ENCODE results near the gene PRM1. TPM values are rescaled to one million over a fixed set of nuclear protein-coding genes. Genes with fewer than 3 reads are reported as not detected.

Gene PRM1
- total RNA-seq, 1 donor from 2014 or later = not detected

GRCh38 chr16:11274964-11275363, 6.2 kb downstream of the PRM1 start:
- Histone ChIP-seq H3K79me2 (ENCODE audit: insufficient read depth, low read length) (no peaks in the 10 kb centered on the region), H3K36me3 (ENCODE audit: insufficient read depth, low read length) (no peaks in the 10 kb centered on the region), H3K27ac (ENCODE audit: low read depth, low read length) (no peak overlapping the region), H3K4me3 (ENCODE audit: insufficient read depth, low read depth, low read length) (no peak overlapping the region), H3K9me3 (ENCODE audit: insufficient read depth, low read depth, low read length) (no peaks in the 10 kb centered on the region), H2AFZ (ENCODE audit: low read depth, low read length) (no peak overlapping the region), H3K9ac (ENCODE audit: low read length) (no peak overlapping the region), H3K4me1 (ENCODE audit: insufficient read depth, low read length) (no peaks in the 10 kb centered on the region), H4K20me1 (ENCODE audit: insufficient read depth, low read length) (no peaks in the 10 kb centered on the region), H3K27me3 (ENCODE audit: insufficient read depth, low read length) (peaks cover 2% of the 10 kb centered on the region), H3K4me2 (ENCODE audit: low read length) (no peak overlapping the region)
- no peak for TF ChIP-seq EZH2 (IDR thresholded peaks at IDR 0.05; ENCODE audit: insufficient read depth, low read length)
- TF ChIP-seq, protein P1, sequence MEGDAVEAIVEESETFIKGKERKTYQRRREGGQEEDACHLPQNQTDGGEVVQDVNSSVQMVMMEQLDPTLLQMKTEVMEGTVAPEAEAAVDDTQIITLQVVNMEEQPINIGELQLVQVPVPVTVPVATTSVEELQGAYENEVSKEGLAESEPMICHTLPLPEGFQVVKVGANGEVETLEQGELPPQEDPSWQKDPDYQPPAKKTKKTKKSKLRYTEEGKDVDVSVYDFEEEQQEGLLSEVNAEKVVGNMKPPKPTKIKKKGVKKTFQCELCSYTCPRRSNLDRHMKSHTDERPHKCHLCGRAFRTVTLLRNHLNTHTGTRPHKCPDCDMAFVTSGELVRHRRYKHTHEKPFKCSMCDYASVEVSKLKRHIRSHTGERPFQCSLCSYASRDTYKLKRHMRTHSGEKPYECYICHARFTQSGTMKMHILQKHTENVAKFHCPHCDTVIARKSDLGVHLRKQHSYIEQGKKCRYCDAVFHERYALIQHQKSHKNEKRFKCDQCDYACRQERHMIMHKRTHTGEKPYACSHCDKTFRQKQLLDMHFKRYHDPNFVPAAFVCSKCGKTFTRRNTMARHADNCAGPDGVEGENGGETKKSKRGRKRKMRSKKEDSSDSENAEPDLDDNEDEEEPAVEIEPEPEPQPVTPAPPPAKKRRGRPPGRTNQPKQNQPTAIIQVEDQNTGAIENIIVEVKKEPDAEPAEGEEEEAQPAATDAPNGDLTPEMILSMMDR (IDR thresholded peaks at IDR 0.05; ENCODE audit: insufficient read depth, low read depth, low read length) = no peak
- Mint-ChIP-seq H3K36me3 (ENCODE audit: low read depth, unreplicated experiment) (peaks cover 2% of the 10 kb centered on the region), H3K27ac (ENCODE audit: unreplicated experiment) (no peak overlapping the region), H3K27me3 (ENCODE audit: low read depth, unreplicated experiment) (peaks cover 35% of the 10 kb centered on the region), H3K9me3 (ENCODE audit: unreplicated experiment) (peaks cover 7% of the 10 kb centered on the region), H3K4me1 (ENCODE audit: low read depth, unreplicated experiment) (peaks cover 4% of the 10 kb centered on the region), H3K4me3 (ENCODE audit: unreplicated experiment) (no peak overlapping the region)
- FAIRE-seq = no peak
- DNase-seq (ENCODE audit: low read depth) = no peak

GRCh38 chr16:11273721-11274324, 7.3 kb downstream of the PRM1 start:
- peak overlapping the region; percentile 10 for H2AFZ ChIP-seq (ENCODE audit: low read depth, low read length)
- H3K9me3 ChIP-seq (ENCODE audit: insufficient read depth, low read depth, low read length) = no peaks in the 10 kb centered on the region
- H3K27me3 ChIP-seq (ENCODE audit: insufficient read depth, low read length) = peaks cover 2% of the 10 kb centered on the region
- no peaks in the 10 kb centered on the region for H3K79me2 ChIP-seq (ENCODE audit: insufficient read depth, low read length)
- FAIRE-seq = no peak
- H3K27ac ChIP-seq (ENCODE audit: low read depth, low read length) = no peak overlapping the region
- Mint-ChIP-seq H3K4me3 (ENCODE audit: unreplicated experiment) (no peak overlapping the region), H3K36me3 (ENCODE audit: low read depth, unreplicated experiment) (peaks cover 2% of the 10 kb centered on the region), H3K27ac (ENCODE audit: unreplicated experiment) (no peak overlapping the region), H3K9me3 (ENCODE audit: unreplicated experiment) (peaks cover 7% of the 10 kb centered on the region), H3K4me1 (ENCODE audit: low read depth, unreplicated experiment) (peaks cover 4% of the 10 kb centered on the region), H3K27me3 (ENCODE audit: low read depth, unreplicated experiment) (peaks cover 34% of the 10 kb centered on the region)
- H3K9ac ChIP-seq (ENCODE audit: low read length) = no peak overlapping the region
- no peaks in the 10 kb centered on the region for H4K20me1 ChIP-seq (ENCODE audit: insufficient read depth, low read length)
- TF ChIP-seq, protein P1 (IDR thresholded peaks at IDR 0.05; ENCODE audit: insufficient read depth, low read depth, low read length) = no peak
- TF ChIP-seq EZH2 (IDR thresholded peaks at IDR 0.05; ENCODE audit: insufficient read depth, low read length) = no peak
- DNase-seq (ENCODE audit: low read depth) = no peak
- no peaks in the 10 kb centered on the region for H3K4me1 ChIP-seq (ENCODE audit: insufficient read depth, low read length)
- H3K4me2 ChIP-seq (ENCODE audit: low read length) = no peak overlapping the region
- H3K4me3 ChIP-seq (ENCODE audit: insufficient read depth, low read depth, low read length) = no peak overlapping the region
- no peaks in the 10 kb centered on the region for H3K36me3 ChIP-seq (ENCODE audit: insufficient read depth, low read length)

Data from astrocyte (in vitro differentiated cells and primary cell).